ENCODE measurements around the gene RTF2.

RTF2 gene, protein sequence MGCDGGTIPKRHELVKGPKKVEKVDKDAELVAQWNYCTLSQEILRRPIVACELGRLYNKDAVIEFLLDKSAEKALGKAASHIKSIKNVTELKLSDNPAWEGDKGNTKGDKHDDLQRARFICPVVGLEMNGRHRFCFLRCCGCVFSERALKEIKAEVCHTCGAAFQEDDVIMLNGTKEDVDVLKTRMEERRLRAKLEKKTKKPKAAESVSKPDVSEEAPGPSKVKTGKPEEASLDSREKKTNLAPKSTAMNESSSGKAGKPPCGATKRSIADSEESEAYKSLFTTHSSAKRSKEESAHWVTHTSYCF

DNA sequence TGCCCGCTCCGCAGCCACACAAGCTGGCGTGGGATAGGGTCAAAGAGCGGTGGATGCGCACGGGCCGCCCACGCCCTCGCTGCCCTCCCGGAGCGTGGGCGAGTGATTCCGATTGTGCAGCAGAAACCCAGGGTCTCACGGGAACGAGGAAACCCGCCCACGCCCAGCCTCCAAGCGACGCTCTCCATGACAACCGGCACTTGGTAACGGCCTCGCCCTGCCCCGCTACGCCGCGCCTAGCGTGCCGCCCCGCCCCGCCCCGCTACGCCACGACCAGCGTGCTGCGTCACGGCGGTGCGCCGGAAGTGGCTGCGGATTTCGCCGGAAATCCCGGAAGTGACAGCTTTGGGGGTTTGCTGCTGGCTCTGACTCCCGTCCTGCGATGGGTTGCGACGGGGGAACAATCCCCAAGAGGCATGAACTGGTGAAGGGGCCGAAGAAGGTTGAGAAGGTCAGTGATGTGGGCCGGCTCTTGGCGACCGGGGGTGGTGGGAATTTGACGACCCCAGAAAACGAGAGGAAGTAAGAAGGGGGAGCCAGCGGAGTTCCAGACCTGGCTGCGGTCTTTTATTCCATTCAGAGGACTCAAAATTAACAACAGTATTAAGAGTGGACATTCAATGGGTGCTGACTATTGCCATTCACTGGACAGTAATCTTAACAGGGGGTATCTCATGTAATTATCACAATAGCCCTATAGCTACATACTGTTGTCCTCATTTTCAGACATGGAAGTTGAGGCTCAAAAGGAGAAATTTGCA is at the start of gene RTF2:
Gene RTF2 (plus strand): TSS at position 312 of the 761 bp plus-strand sequence. CDS start 71 bp downstream, at position 383.
- peak; percentile 95 for DNase-seq

DNA sequence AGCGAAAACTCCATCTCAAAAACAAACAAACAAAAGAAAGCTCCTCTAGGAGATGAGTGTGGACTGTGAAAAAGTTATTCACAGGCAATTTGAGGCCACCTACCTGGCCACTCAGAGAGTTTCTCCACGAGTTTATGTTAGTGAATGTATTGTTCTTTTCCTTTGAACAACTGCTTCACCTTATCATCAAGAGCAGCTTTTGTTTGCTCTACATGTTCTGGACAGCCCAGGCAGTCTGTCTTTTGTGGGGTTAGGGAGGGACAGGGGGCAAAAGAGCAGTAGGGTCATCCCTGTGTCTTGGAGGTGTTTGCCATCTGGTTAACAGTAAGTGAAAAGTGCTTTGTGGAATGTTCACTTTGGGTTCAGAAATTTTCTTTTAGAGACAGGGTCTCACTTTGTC is 48.4 kb upstream of the RTF2 start:
- DNase-seq: no peak

DNA sequence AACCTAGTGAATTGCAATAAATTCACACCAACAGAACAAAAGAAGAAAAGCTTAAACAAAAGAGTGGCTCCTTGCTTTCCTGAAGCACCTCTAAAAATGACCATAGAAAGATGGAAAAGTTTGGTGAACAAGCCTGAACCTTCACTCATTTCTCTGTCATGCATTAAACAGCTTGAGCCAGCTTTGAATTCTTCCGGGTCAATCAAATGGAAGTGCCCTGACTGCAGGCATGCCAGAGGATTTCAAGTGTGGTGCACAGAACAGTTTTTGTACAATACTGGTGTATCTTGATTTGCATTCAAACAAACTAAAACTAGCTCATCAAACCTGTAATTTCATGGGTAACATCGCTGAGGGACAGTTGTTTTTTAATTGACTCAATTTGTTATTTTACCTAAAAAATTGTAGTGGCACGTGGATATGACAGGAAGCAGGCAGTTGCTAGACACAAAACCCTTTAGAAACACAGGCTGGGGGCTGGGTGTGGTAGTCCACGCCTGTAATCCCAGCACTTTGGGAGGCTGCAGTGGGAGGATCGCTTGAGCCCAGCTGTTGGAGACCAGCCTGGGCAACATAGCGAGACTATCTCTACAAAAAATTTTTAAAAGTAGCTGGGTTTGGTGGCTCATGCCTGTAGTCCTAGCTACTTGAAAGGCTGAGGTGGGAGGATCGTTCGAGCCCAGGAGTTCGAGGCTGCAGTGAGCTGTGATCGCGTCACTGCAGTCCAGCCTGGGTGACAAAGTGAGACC is 47.3 kb upstream of the RTF2 start:
- DNase-seq: no peak

DNA sequence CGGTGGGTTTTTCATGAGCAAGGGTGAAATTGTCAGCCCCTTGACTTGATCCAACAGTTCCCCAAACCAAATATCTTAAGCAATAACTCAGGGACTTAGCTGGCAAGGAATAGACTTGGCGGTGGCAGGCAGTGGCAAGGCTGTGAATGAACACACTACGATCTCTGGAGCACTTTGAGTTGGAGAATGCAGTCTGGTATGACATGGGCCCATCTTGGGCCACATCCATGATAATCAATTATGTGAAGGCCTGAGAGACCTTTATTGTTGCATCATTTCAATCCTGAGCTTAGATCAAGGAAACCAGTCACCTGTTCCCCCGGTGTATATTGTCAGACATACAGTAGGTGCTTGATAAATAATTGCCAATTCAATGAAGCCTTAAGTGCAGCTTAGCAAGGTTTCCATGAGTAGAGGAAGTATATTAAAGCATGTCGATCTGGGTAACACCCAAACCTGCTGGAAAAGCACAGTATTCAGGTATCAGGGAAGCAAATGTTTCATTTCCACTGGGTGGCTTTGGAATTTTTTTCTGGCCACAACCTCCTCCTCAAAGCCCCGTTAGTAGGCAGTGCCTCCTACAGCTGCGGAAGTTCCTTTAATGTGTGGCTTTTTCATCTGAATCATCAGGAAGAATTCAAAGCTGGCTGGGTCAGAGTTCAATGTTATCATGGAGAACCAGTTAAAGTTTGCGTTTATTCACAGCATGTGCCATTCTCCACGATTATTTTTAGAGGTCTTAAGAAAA is 46.2 kb upstream of the RTF2 start:
- DNase-seq: no peak

DNA sequence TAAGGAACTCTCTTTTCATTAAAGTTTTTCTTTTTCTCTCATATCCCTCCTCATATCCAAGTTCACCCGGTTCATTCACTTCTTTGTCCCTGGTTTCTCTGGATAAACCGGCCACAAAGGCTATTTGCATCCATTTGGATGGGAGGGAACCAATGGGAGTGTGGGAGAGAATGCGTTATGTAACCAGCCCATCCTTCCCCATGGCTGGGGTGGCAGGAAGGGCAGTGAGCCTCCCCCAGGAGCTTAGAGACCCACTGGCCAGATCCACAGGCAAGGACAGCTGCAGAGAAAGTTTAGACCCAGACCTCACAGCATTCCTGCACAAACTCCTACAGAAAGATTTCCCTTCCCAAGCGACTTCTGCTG is 45.6 kb upstream of the RTF2 start:
- DNase-seq: no peak

DNA sequence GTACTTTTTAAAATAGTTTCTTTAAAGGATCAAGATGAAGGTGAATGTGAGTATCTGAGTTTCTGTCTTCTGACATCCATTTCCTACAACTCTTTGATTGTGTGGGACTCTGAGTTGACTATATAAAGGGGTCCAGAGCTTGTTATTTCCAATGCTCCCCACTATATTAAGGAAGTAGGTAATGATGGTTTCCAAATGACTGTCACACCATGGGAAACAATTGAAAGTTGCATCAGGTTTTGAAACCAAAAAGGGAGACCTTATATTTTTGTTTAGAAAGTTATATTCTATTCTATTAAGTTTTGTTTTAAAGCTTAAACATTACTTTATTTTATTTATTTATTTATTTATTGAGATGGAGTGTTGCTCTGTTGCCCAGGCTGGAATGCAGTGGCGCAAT is 45.2 kb upstream of the RTF2 start:
- DNase-seq: no peak

DNA sequence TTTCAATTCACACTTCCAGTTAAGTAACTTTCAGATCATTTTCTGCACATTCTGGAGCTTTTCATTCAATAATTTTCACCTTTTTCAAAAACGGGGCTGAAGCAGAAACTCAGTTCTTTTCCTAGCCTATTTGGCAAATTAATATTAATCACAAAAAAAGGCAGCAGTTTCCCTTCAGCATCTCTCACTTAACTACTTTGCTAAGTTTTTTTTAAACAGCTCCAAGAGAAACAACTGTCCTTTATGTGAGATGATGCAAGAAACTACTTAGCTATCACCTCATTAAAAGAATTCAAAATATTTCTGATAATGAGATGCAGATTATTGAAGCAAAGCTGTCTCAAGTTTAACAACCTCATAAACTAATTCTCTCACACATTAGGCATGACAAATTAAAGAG is 44.5 kb upstream of the RTF2 start:
- DNase-seq: no peak

DNA sequence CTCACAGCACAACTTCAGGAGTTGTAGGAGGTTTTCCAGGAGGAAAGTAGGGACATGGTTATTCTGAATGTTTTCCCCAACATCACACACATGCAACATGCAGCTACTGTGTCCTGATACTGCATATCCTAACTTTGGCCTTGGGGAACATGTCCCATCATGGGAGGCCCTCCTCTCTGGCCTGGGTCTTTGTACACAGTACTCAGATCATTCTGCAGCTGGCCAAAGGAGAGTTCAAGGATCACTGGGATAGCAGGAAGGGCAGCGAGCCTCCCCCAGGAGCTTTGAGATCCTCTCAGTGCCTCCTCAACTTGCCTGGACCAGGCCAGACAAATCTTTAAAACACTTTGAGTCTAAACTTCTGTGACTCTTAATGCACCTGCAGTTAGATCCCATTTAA is 43.5 kb upstream of the RTF2 start:
- no peak for DNase-seq

DNA sequence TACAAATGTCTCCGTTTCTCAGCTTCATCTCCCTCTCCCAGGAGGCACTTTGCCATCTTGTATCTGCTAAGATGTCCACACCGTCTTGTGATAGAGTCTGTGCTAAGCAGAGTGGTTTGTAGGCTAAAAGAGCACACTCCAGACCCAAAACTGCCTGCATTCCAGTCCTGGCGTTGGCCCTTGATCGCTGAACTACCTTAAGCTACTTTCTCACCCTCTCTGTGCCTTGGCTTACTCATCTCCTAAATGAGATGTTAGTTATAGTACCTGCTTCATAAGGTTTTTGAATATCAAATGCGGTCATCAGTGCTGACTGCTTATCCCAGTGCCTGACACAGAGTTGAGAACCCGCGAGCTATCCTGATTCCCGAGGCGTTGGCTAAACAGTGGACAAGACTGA is 42.4 kb upstream of the RTF2 start:
- no peak for DNase-seq

DNA sequence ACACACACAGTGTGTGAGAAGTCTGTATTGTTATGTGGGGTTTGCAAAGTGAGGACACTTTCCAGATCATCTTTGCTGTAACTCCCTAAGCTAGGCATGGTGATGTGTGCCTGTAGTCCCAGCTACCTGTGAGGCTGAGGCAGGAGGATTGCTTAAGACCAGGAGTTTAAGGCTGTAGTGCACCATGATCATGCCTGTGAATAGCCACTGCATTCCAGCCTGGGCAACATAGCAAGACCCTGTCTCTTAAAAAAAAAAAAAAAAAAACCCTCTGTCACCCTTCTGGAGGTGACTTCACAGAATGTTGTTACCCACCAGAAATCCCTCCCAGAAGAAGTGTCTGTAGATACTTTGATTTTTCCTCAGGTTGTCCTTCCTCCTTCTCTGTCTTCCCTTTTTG is 41.5 kb upstream of the RTF2 start:
- DNase-seq: no peak

DNA sequence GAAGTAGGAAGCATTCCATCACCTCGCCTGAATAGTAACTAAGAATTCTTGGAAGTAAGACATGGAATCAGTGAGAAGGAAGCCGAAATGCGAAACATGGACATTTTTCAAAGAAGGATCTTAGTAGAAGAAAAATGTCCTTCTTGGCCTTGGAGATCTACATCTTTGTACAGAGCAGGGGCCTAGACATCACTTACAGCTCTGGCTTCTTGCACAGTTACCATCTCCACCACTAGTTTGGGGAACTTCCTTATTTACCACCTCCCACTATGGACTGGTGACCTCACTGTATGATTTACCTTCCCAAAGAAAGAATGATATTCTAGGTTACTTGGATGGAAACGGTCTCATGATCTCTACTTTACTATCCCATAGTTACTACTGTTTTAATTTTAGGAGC is 40.6 kb upstream of the RTF2 start:
- DNase-seq: no peak

DNA sequence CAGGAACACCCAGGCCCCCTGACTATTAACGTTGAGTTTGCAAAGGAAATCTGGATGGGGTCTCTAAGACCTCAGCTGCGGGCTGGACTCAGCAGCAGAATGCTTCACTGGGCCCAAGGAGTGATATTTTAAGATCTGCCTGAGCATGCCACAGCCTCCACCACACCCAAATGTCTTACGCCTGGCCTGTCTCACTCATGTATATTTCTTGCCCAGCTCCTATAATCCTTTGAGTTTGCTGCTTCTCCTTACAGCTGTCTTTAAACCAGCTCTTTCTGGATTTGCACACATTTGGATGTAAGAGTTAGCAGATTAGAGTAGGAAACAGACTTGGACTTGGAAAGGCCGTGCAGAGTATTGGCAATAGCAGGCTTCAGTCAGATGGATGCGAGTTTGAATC is 40.0 kb upstream of the RTF2 start:
- DNase-seq: no peak

DNA sequence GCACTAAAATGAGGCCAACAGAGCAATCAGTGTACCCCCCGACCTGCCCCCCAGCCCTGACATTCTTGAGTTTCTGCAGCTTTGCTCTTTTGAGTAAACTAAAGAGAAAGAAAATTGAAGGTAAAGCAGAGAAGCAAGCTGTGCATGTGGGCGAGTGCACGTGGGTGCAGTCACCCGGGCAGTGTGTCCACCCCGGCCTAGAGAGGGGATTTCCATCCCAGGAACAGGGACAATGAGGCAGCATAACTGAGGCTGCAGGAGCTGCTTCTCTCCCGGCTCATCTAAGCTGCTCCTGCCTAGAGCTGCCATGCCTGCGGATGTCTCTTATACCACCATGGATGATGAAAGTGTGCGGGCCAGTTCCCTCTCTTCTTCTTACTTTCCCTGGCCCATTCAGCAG is 39.5 kb upstream of the RTF2 start:
- DNase-seq: no peak

DNA sequence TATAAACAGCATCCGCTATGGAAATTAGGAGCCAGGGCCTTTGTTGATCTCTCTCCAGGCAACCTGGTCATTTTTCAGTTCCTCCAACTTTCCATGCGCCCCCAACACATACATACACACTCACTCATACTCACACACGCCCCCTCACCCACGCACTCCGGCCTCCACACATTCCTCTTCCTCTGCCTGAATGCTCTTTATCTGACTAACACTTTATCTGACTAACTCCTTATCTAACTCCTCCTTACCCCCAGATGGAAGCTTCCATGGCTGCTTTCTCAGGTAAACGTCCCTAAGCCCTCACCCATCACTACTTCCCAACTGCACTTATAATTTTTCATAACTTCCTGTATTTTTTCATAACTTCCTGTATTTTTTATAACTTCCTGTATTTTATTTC is 38.9 kb upstream of the RTF2 start:
- peak; percentile 38 for DNase-seq

DNA sequence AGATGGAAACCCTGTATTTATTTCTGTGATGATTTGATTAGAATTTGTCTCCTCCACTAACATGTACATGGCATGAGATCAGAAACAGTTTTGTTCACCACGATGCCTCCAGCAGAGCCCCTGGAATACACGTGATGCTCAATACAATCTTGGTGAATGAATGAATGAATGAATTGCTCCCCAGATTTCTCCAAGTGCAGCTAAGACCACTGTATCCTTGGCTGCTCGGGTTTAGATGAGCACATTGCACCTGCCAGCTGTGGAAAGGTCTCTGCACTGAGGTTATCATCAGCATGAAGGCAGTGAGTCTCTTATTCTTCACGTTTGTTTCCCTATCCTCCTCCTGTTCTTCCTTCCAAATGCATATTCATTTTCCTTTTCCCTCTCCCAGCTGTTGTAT is 38.5 kb upstream of the RTF2 start:
- no peak for DNase-seq

DNA sequence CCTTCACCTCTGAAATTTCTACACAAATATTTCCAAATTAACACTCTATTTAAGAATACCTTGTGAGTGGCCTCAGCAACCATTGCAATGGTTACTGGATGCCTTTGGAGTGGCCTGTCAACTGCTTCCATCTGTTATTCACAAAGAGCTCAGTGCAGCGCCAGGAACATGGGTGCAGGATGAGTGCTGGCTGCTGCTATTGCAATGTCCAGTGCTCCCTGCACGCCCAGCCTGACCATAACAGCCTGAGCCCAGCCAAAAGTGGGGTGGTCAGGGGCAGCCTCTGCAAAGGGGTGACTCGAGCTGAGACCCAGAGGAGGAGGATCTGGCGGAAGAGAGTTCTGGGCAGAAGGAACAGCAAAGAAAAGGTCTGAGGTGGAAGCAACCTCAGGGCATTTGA is 38.0 kb upstream of the RTF2 start:
- no peak for DNase-seq

DNA sequence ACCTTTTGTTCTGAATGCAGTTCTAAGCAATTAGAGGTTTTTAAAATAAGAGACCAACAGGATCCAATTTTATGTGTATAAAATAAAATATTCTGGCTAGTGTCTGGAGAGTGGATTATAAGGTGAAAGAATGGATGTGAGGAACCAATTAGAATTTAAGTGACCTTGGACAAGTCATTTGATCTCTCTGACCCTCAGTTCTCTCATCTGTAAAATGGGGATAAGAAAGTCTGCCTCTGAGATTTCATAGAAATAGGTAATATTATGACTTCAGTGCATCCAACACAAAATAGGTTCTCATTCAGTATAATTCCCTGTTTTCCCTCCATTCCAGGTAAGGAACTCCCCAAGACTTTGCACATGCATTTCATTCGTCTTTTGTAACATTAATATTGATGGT is 37.5 kb upstream of the RTF2 start:
- DNase-seq: no peak

DNA sequence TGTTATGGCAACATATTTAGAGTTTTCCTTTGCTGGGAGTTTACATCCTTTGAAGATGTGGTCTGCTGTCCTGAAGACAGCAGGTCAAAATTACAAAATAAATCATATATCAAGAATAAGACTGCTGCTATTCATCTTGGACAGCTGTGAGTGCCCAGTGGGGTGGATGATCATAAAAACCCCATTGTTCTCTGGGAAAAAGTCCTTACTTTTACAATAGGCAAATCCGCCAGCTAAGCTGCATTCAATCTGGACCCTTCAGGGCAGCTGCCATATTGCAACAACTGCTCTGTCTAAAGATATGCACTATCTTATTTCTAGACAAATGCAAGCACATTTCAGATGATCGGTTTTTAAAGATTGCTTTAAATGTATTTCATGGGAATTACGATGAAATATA is 37.0 kb upstream of the RTF2 start:
- no peak for DNase-seq

DNA sequence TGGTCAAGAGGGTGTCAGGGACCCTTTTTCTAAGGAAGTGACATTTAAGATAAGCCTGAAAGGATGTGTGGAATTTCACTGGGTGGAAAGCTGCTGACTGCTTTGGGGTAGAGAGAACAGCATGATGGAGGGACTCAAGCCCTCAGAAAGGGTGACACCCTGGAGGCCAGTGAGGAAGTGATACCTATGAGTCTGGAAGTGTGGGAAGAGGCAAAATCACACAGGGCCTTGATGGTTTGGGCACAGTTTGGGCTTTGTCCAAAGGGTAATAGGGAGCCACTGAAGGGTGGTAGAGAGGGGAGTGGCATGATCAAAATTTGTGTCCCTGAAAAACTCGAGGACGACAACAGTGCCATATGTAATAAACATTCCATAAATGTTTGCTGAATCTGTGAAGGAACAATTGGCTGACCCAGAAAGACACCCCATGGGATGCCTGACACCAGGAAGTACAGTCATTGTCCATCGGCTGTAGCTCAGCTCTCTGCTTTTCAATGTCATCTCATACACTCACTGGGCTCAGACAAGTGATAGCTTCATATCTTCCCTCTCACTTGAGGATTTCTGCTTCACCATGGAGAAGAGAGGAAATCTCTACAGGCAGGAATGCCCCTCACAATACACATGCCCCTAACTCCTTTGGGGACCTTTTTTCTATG is 35.1 kb upstream of the RTF2 start:
- DNase-seq: no peak

DNA sequence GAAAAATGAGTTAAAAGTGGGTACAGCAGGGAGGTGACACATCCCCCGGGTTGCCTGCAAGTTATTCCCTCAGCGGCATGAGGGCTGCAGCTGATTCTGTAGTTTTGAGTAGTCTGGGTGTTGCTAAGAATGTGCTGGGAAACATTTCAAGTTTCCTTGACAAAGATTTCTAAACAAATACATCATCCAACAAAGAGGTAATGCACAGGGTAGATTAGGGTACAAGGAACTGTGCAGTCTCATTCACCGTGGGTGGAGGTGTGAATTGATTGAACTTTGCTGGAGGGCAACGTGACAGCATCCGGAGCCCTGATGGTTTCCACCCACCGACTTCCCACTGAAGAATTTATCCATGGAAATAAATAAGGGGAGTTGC is 34.6 kb upstream of the RTF2 start:
- no peak for DNase-seq

DNA sequence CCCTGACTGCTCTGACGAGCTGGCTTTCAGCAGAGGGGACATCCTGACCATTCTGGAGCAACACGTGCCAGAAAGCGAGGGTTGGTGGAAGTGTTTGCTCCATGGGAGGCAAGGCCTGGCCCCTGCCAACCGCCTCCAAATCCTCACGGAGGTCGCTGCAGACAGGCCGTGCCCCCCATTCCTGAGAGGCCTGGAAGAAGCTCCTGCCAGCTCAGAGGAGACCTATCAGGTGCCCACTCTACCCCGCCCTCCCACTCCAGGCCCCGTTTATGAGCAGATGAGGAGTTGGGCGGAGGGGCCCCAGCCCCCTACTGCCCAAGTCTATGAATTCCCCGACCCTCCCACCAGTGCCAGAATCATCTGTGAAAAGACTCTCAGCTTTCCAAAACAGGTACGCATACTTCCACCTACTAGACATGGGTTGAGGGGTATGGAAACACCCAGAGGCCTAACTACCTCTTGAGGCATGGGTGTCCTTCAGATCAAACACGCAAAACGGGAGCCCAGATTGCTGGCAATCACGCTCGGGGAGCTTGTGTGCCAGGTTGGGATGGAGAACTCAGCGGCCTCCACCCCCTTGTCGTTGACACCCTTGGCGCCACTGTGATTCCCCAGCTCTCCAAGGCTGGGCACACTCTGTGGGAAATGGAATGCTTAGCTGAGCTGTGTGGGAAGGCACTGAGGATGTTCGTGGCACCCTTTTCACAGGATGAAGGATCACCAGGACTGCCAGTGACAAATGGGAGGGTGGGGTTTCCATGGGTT is 31.0 kb upstream of the RTF2 start:
- no peak for DNase-seq

DNA sequence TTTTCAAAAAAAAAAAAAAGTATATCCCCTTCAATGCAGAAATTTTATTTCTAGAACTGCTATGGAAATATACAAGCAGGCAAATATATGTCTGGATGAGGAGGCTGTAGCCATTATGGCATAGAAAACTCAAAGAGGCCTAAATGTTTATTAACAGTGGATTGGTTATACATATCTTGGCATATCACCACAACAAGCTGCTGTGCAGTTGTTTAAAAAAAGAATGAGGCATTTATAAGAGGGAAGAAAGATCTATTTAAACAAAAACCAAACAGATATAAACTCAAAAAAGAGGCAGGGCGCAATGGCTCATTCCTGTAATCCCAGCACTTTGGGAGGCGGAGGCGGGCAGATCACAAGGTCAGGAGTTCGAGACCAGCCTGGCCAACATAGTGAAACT is 30.1 kb upstream of the RTF2 start:
- DNase-seq: no peak
